GM19452 (cell line): ENCODE measurements around the gene KLHDC8A.
"Not testable (repeated sequence)": the region's sequence is repeated elsewhere in the genome, so short reads cannot be mapped to it uniquely, and the experiment has no call there.

Source experiments
- ATAC-seq: cut with Tn5 transposase; IDR thresholded peaks from one replicate; pipeline ENCODE4 v1.9.1; 2021; ENCODE audit not compliant: unreplicated experiment

Gene KLHDC8A

DNA sequence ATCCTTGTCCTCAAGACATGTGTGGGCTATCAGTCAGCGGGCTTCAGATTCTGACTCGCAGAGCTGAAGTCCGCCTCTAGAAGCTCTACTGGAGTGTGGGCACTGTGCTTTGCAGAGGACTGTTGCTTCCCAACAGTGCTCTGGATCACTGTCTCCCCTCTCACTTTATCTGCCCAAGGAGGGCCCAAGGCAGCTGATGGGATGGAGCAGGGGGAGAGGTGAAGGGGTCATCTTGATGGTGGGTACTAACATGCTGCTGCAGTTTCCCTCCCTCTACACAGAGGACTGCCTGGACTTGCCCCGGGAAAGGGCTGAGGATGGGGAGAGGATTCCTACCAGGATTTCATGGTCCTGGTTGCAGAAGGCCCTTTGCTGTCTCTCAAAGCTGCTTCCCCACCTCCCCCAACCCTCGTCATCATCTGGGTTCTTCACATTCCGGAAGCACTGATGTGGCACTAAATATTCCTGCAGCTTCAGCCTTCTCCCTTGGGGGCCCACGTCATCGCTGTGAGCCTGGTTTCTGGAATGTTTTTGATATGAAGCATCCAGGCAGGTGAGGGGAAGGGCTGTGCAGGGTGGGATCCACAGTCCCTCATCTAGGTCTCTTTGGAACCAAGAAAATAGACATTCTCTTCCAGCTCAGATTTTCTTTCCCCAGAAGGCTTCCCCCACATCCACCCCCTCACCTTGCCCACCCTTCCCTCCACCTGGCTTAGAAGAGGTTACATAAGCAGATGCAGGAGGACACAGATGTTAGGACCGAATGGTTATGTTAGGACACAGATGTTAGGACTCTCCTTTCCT, 58.3 kb downstream of the KLHDC8A start:
- ATAC-seq, result no peak

DNA sequence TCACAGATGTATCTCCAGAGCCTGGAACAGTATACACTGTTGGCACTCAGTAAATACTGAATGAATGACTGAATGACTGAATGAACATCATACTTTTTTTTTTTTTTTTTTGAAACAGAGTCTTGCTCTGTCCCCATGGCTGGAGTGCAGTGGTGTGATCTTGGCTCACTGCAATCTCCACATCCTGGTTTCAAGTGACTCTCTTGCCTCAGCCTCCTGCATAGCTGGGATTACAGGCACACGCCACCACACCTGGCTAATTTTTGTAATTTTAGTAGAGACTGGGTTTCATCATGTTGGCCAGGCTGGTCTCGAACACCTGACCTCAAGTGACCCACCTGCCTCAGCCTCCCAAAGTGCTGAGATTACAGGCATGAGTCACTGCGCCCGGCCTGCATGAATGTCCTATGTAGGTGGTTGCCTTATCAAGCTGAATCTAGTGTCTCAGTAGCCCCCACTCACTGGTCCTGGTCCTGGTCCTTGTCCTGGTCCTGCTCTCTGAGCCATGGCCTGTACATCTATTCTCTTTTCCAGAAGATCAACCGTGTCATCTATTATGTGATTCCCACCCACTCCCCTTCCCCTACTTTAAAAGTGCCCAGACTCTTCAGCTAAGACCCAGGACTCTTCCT, 59.1 kb downstream of the KLHDC8A start:
- not testable (repeated sequence) for ATAC-seq

DNA sequence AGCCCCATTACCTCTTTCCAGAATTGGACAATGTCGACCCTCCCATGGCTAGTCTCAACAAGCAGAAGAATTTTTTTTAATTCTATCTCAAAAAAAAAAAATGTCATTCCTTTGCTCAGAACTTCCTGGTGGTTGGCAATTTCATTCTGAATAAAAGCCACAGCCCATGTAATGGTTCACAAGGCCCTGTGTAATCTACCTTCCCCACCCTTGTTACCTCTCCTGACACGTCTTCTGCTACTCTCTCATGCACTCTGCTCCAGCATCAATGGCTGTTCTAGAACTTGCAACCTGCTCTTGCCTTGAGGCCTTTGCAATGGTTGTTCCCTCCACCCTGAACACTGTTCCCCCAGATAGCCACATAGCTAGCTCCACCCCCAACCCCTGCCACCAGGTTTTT, 60.6 kb downstream of the KLHDC8A start:
- no peak for ATAC-seq

DNA sequence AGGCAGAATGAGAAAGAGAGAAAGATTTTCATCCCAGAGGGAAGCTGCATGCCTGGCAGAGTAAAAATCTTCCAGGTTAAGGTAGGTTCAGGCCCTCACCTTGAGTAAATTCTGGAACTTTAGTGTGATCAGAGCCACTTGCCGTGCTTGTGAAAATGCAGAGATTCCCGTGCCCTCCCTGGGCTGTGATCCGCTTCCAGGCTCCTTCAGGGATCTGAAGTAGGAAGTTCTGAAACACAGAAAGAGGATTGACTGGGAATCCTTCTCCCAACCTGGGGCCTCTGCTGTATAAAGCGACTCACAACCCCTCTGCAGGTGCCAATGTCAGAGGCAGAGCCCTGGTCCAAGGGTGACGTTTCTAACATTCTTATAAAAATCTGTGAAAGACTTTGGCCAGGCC, 61.8 kb downstream of the KLHDC8A start:
- ATAC-seq, result no peak

DNA sequence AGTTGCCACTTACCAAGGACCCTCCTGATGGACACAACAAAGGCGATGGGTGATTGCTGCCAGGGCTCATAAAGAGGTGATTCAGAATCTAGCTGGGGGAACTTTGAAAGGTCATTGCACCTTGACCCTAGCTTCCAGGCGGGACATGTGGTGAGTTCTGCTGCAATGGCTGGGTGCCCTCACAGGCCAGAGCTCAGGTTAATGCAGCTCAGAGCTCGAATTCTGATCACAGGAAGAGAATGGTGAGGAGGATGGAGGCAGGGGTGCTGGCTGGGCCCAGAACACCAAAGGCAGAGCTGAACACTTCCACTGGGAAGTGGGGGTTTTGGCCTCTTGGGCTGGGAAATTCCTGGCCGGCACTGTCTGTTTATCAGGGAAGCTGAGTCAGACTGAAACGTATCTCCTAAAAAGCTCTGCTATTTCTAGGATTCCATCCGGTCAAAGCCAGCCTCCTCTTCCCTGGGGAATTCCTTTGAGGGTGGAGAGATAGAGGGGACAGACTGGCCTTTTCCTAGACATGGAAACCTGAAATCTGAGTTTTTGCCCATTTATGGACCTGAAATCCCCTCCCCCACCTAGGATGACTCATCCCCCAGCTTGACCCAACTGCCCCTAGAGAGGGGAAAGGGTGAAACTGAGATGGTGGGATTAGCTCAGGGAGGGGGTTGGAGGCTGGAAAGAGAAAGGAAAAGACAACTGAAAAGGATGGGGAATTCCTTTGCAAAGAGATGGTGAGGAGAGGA, 62.4 kb downstream of the KLHDC8A start:
- ATAC-seq, result no peak

DNA sequence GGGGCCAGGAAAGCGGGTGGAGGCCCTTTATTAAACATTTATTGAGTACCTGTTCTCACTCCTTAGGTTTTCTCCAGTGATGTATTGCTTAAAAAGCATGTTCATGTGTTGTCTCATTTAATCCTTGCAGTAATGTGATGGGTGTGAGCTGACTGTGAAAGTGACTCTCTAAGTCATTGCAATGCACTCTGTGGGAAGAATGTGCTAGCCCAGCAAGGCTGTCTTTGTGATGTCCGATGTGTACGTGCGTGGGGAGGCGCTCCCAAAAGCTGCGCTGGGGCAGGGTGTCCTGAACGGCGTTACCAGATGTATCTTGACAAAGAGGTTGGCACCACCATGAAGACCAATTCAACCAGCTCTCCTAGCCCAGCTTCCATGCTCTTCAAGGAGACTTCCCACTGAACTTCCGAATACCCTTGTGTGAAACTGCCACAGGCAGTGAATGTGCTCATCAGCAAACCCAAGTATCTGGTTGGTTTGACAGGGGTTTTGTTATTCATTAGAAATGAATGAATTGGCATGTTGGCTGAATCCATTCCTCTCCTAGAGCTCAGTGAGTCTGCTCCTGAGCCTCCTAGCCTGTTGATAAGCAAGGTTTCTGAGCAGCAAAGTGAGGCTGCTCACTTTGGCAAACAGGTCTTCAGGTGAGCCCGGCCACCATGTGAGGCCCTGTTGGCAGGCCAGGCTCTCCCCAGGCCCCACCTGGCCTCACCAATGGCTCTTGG, 63.2 kb downstream of the KLHDC8A start:
- no peak for ATAC-seq

DNA sequence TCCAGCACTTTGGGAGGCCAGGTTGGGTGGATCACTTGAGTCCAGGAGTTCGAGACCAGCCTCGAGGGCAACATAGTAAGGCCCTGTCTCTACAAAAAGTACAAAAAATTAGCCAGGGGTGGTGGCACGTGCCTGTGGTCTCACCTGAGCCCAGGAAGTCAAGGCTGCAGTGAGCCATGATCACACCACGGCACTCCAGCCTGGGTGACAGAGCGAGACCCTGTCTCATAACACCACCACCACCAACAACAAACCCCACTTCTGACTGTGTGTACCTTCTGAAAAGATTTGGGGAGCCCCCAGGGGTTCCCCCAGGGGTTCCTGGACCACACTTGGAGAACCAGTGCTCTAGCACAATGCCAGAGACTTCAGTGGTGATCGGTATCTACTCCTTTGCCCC, 65.1 kb downstream of the KLHDC8A start:
- ATAC-seq, result no peak

DNA sequence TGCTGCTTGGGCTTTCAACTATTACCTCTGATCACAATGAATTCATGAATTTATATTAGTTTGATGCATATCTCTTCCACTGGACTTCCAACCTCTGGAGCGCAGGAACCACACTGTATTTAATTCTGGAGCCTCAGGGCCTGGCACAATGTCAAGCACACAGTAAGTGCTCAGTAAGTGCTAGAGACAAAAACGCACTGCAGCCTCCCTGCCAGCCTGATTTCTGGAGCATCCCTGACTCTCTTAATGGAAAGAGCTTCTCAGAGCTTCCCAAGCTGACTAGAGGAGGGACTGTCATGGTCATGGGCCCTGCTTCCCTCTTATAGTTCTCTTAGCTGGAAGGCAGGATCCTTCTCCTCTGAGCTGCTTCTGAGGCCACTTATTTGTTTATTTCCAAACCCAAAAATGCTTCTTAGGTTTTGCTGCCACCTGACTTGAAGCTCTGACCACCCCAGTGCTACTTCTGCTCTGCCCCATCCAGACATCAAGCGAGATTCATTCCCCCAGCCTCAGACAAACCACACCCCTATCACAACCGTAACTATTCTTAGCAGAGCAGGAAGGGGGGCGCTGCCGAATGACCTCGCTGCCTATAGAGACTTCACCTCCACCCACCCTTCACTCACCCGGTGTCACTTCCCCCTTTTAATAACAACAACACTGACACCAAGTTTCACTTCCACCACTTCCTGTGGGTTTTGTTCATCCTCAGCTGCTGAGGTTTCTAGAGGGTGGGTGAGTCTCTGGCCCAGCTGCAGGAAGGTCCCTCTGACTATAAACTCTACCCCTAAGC, 68.8 kb downstream of the KLHDC8A start:
- ATAC-seq, result peak; percentile 75

DNA sequence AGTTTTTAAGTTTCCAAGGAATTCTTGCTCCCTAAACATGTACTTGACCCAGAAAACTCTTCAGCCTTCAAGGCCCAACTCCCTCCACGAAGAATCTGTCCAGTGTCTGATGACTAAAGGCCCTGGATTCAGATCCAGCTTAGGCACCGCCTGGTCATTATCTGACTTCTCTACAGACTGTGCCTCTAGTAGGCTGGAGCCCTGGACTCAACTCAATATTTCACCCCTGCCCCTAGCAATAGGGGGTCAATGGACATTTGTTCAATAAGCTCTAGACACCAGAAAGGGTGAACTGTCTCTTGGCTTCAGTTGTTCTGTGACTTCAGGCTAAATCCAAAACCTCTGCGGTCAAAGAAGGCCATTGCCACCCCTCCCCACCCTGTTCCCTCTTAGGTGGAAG, 69.6 kb downstream of the KLHDC8A start:
- no peak for ATAC-seq

DNA sequence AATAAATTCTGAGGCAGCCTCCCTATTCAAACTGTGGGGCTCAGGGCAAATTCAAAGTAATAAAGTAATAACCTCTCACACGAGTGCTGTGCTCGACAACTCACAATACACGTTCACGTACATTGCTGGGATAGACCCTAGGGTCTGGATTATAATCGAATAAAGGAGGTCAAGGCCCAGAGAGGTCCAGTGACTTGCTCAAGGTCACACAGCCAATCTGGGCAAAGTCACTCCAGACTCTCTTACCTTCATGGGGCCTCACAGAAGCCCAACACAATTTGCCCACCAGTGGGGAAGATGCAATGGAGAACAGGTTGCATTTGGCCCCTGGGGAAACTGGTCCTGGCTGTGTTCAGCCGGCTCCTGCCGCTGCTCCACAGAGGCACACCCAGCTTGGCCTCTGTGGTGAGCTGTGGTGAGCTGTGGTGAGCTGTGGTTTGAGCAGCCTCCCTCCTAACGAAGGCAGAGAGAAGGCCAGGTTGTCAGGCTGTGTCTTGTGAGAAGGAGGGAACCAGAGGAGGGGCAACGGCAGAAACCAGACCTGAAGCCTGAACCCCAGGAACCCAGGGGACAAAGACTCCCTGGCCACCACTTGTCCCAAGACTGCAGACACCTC, 70.3 kb downstream of the KLHDC8A start:
- peak; percentile 34 for ATAC-seq
